Liver (tissue), 9 donors: ENCODE results near the gene ZC3H7B. TPM values are rescaled to one million over a fixed set of nuclear protein-coding genes. Genes with fewer than 3 reads are reported as not detected.
A peak's percentile ranks its signal among the peaks of the same experiment; 100 is the strongest.

Experiments
- DNase-seq: peaks from one replicate; pipeline ENCODE4 v3.0.0-alpha.2; 2017; ENCODE audit warnings: low spot score
- H3K27ac ChIP-seq, 2 donors: one replicate each; pipeline ENCODE4 v1.7.0; 2013; ENCODE audit warnings: inconsistent platforms in 2 of 2, low read length in 2 of 2, control low read depth in 1 of 2, low read depth in 1 of 2, mild to moderate bottlenecking in 1 of 2
- H3K27me3 ChIP-seq, 4 donors: one replicate each; pipeline versions ENCODE4 v1.6.1 to v1.7.0; 2013; ENCODE audit warnings: low read length in 3 of 4, inconsistent platforms in 1 of 4, mild to moderate bottlenecking in 1 of 4, moderate library complexity in 1 of 4; ENCODE audit not compliant: control insufficient read depth in 4 of 4, insufficient read depth in 4 of 4
- H3K36me3 ChIP-seq, 4 donors: one replicate each; pipeline versions ENCODE4 v1.6.1 to v1.7.0; 2013; ENCODE audit warnings: low read length in 3 of 4, mild to moderate bottlenecking in 3 of 4, low read depth in 1 of 4, moderate library complexity in 1 of 4; ENCODE audit not compliant: control insufficient read depth in 4 of 4, insufficient read depth in 3 of 4
- H3K4me1 ChIP-seq, 4 donors: one replicate each; pipeline versions ENCODE4 v1.6.1 to v1.7.0; 2013; ENCODE audit warnings: low read length in 3 of 4, mild to moderate bottlenecking in 3 of 4, moderate library complexity in 1 of 4; ENCODE audit not compliant: control insufficient read depth in 4 of 4, insufficient read depth in 4 of 4
- H3K4me3 ChIP-seq, 3 donors: one replicate each; pipeline versions ENCODE4 v1.6.1 to v1.7.0; 2013; ENCODE audit warnings: low read length in 3 of 3, control low read depth in 1 of 3, low read depth in 1 of 3, mild to moderate bottlenecking in 1 of 3
- H3K9ac ChIP-seq, 2 donors: one replicate each; pipeline ENCODE4 v1.7.0; 2013; ENCODE audit warnings: low read length in 2 of 2, mild to moderate bottlenecking in 2 of 2, moderate library complexity in 2 of 2, control low read depth in 1 of 2, low read depth in 1 of 2
- H3K9me3 ChIP-seq, 4 donors: one replicate each; pipeline versions ENCODE4 v1.6.1 to v1.7.0; 2013; ENCODE audit warnings: low read length in 3 of 4; ENCODE audit not compliant: control insufficient read depth in 4 of 4
- EGR1 ChIP-seq, 2 donors: IDR thresholded peaks; 2 replicates each; pipeline ENCODE4 v1.6.1; 2016 to 2018; ENCODE audit warnings: antibody characterized with exemption in 2 of 2, low read depth in 2 of 2
- FOXA1 ChIP-seq: IDR thresholded peaks from 2 replicates; pipeline ENCODE4 v1.6.1; 2016; ENCODE audit warnings: antibody characterized with exemption
- FOXA2 ChIP-seq: IDR thresholded peaks from 2 replicates; pipeline ENCODE4 v1.6.1; 2016; ENCODE audit warnings: antibody characterized with exemption
- HNF4A ChIP-seq, 2 donors: conservative IDR thresholded peaks; 2 replicates each; pipeline ENCODE4 v1.6.1; 2016; ENCODE audit warnings: antibody characterized with exemption in 2 of 2, mild to moderate bottlenecking in 2 of 2
- HNF4G ChIP-seq: IDR thresholded peaks from 2 replicates; pipeline ENCODE4 v1.6.1; 2016; ENCODE audit warnings: antibody characterized with exemption
- JUND ChIP-seq, 2 donors: IDR thresholded peaks; 2 replicates each; pipeline ENCODE4 v1.6.1; 2016; ENCODE audit warnings: antibody characterized with exemption in 2 of 2
- NR2F2 ChIP-seq: IDR thresholded peaks from 2 replicates; pipeline ENCODE4 v1.6.1; 2016; ENCODE audit warnings: antibody characterized with exemption
- RAD21 ChIP-seq, 2 donors: IDR thresholded peaks; 2 replicates each; pipeline ENCODE4 v1.6.1; 2016; ENCODE audit warnings: antibody characterized with exemption in 2 of 2, mild to moderate bottlenecking in 2 of 2
- RXRA ChIP-seq, 2 donors: IDR thresholded peaks; 2 replicates each; pipeline ENCODE4 v1.6.1; 2017 to 2018; ENCODE audit warnings: antibody characterized with exemption in 2 of 2, mild to moderate bottlenecking in 1 of 2
- WGBS: extraction: QIAGEN DNeasy Blood & Tissue Kit; methylation state at CpG from one replicate; pipeline ENCODE4 v1.1.7; 2013; 5-methylcytosine and 5-hydroxymethylcytosine counted together
- polyA plus RNA-seq, 2 donors: library from polyadenylated mRNA; stranded (reverse) in 1 of 2; unstranded in 1 of 2; fragments of 200-250 nt in 1 of 2; fragments of >200 nt in 1 of 2; fragmentation: Nextera tagmentation in 1 of 2; extraction: Ambion mirVana in 1 of 2; gene quantifications; one replicate each; pipeline versions ENCODE4 v1.2.1 to v1.2.3, GENCODE V29; 2013 to 2015
- total RNA-seq, 2 donors: library from RNA; depleted of rRNA; stranded (reverse); fragments of >200 nt; gene quantifications; one replicate each; pipeline ENCODE4 v1.2.3, GENCODE V29; 2014
- TF ChIP-seq, protein P1 (sequence below): IDR thresholded peaks from 2 replicates; pipeline ENCODE4 v1.6.1; 2016; ENCODE audit warnings: antibody characterized with exemption
- TF ChIP-seq, protein P2 (sequence below): IDR thresholded peaks from 2 replicates; pipeline ENCODE4 v1.6.1; 2016; ENCODE audit warnings: antibody characterized with exemption
- TF ChIP-seq, protein P3 (sequence below): IDR thresholded peaks from 2 replicates; pipeline ENCODE4 v1.6.1; 2016; ENCODE audit warnings: antibody characterized with exemption
- TF ChIP-seq, protein P4 (sequence below): fragments of 150-350 bp; IDR thresholded peaks from 2 replicates; pipeline ENCODE4 v1.5.1; 2017; ENCODE audit warnings: improper control_type of control experiment, low read depth, low read length; ENCODE audit not compliant: missing input control
- TF ChIP-seq, protein P5 (sequence below): IDR thresholded peaks from 2 replicates; pipeline ENCODE4 v1.6.1; 2016; ENCODE audit warnings: antibody characterized with exemption, mild to moderate bottlenecking
- donor health status: healthy.
- donor health status: healthy.
- donor health status: healthy.
- donor health status: healthy.
- donor health status: healthy.

Gene ZC3H7B
- total and polyA plus RNA-seq, 4 donors, result 6.6 to 50.2 (median 26.1) TPM

DNA sequence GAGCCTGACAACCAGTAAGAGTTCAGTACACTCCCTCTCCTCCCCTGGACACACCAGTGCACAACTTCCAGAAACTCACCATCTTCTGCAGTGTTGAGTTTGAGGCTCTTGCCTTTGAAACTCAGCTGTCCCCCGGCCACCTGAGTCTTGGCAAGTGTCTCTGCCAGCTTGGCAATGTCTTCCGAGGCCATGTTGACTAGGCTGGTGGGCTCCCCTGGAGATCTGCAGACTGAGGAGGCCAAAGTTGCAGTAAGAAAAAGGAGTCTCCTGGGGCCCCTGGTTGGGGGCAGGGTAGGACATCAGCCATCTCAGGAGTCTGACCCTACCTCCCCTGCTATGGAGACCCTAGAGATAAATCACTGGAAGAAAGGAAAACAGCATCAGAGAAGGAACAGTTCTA, 20.5 kb upstream of the ZC3H7B start (continued):
- TF ChIP-seq, protein P1, sequence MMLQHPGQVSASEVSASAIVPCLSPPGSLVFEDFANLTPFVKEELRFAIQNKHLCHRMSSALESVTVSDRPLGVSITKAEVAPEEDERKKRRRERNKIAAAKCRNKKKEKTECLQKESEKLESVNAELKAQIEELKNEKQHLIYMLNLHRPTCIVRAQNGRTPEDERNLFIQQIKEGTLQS, result no peak
- no peak for TF ChIP-seq HNF4A (conservative IDR thresholded peaks at IDR 0.05)
- TF ChIP-seq JUND (IDR thresholded peaks at IDR 0.05), result no peak
- TF ChIP-seq, protein P2, sequence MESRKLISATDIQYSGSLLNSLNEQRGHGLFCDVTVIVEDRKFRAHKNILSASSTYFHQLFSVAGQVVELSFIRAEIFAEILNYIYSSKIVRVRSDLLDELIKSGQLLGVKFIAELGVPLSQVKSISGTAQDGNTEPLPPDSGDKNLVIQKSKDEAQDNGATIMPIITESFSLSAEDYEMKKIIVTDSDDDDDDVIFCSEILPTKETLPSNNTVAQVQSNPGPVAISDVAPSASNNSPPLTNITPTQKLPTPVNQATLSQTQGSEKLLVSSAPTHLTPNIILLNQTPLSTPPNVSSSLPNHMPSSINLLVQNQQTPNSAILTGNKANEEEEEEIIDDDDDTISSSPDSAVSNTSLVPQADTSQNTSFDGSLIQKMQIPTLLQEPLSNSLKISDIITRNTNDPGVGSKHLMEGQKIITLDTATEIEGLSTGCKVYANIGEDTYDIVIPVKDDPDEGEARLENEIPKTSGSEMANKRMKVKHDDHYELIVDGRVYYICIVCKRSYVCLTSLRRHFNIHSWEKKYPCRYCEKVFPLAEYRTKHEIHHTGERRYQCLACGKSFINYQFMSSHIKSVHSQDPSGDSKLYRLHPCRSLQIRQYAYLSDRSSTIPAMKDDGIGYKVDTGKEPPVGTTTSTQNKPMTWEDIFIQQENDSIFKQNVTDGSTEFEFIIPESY, result no peak
- TF ChIP-seq FOXA1, result no peak
- TF ChIP-seq NR2F2, result no peak
- TF ChIP-seq HNF4G, result no peak
- TF ChIP-seq EGR1 (IDR thresholded peaks at IDR 0.05; ENCODE audit: low read depth in 2 of 2), result no peak
- no peak for TF ChIP-seq RAD21 (IDR thresholded peaks at IDR 0.05)

DNA sequence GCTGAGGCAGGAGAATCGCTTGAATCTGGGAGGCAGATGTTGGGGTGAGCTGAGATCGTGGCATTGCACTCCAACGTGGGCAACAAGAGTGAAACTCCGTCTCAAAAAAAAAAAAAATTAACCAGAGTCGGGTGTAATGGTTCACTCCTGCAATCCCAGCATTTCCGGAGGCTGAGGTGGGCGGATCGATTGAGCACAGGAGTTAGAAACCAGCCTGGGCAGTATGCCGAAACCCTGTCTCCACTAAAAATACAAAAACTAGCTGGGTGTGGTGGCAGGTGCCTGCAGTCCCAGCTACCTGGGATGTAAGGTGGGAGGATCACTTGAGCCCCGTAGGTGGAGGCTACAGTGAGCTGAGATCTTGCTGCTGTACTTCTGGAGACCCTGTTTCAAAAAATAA, 16.9 kb upstream of the ZC3H7B start:
- 78% methylated on average over 10 of the region's 10 CpGs for WGBS
- peaks cover 5 to 27% (median 19%) of the 10 kb centered on the region in 4 donors for H3K4me1 ChIP-seq
- no peak overlapping the region for H3K9ac ChIP-seq
- no peak for DNase-seq
- no peak overlapping the region for H3K27ac ChIP-seq
- peaks cover 6 to 26% (median 10%) of the 10 kb centered on the region in 4 donors for H3K36me3 ChIP-seq
- no peaks in the 10 kb centered on the region for H3K9me3 ChIP-seq
- peak overlapping the region in 1 of 3 donors; percentile 93 for H3K4me3 ChIP-seq
- TF ChIP-seq, protein P3, sequence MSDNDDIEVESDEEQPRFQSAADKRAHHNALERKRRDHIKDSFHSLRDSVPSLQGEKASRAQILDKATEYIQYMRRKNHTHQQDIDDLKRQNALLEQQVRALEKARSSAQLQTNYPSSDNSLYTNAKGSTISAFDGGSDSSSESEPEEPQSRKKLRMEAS, result no peak
- TF ChIP-seq RXRA (IDR thresholded peaks at IDR 0.05) (no peak), FOXA2 (no peak), EGR1 (IDR thresholded peaks at IDR 0.05; ENCODE audit: low read depth in 2 of 2) (no peak), JUND (IDR thresholded peaks at IDR 0.05) (no peak), RAD21 (IDR thresholded peaks at IDR 0.05) (no peak)
- TF ChIP-seq, protein P4, sequence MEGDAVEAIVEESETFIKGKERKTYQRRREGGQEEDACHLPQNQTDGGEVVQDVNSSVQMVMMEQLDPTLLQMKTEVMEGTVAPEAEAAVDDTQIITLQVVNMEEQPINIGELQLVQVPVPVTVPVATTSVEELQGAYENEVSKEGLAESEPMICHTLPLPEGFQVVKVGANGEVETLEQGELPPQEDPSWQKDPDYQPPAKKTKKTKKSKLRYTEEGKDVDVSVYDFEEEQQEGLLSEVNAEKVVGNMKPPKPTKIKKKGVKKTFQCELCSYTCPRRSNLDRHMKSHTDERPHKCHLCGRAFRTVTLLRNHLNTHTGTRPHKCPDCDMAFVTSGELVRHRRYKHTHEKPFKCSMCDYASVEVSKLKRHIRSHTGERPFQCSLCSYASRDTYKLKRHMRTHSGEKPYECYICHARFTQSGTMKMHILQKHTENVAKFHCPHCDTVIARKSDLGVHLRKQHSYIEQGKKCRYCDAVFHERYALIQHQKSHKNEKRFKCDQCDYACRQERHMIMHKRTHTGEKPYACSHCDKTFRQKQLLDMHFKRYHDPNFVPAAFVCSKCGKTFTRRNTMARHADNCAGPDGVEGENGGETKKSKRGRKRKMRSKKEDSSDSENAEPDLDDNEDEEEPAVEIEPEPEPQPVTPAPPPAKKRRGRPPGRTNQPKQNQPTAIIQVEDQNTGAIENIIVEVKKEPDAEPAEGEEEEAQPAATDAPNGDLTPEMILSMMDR, result no peak
- TF ChIP-seq, protein P5, sequence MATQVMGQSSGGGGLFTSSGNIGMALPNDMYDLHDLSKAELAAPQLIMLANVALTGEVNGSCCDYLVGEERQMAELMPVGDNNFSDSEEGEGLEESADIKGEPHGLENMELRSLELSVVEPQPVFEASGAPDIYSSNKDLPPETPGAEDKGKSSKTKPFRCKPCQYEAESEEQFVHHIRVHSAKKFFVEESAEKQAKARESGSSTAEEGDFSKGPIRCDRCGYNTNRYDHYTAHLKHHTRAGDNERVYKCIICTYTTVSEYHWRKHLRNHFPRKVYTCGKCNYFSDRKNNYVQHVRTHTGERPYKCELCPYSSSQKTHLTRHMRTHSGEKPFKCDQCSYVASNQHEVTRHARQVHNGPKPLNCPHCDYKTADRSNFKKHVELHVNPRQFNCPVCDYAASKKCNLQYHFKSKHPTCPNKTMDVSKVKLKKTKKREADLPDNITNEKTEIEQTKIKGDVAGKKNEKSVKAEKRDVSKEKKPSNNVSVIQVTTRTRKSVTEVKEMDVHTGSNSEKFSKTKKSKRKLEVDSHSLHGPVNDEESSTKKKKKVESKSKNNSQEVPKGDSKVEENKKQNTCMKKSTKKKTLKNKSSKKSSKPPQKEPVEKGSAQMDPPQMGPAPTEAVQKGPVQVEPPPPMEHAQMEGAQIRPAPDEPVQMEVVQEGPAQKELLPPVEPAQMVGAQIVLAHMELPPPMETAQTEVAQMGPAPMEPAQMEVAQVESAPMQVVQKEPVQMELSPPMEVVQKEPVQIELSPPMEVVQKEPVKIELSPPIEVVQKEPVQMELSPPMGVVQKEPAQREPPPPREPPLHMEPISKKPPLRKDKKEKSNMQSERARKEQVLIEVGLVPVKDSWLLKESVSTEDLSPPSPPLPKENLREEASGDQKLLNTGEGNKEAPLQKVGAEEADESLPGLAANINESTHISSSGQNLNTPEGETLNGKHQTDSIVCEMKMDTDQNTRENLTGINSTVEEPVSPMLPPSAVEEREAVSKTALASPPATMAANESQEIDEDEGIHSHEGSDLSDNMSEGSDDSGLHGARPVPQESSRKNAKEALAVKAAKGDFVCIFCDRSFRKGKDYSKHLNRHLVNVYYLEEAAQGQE, result no peak
- no peaks in the 10 kb centered on the region for H3K27me3 ChIP-seq
